Measurements from ENCODE around the gene KLKB1.
"Not testable (repeated sequence)": the region's sequence is repeated elsewhere in the genome, so short reads cannot be mapped to it uniquely, and the experiment has no call there.

The KLKB1 gene

DNA sequence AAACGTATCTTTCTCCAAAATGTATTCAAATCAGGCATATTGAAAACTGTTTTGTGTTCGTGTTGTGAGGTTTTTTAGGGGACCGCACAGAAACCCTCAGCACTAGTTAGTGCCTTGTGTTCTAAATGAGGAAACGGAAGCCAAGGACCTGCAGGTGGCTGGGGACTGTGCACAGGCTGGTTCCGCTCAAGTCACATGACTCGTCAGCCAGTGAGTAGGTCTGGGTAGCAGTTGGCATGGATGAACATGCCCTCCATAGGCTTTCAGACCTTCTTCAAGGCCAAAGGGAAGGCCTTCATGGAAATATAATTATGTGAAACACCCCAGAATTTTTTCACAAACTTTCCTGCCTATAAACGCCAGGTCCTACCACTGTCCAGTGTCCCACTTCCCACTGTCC lies 37.4 kb downstream of the KLKB1 start:
- no peak for DNase-seq (ENCODE audit: extremely low read depth in 1 of 2, low read depth in 1 of 2)

DNA sequence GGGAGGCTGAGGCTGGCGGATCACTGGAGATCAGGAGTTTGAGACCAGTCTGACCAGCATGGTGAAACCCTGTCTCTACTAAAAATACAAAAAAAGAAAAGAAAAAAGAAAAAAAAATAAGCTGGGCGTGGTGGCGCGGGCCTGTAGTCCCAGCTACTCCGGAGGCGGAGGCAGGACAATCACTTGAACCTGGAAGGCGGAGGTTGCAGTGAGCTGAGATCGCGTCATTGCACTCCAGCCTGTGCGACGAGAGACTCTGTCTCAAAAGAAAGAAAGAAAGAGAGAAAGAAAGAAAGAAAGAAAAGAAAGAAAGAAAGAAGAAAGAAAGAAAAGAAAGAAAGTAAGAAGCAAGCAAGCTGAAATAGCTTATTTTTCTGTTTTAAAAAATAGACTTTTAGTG lies 37.9 kb downstream of the KLKB1 start:
- DNase-seq (ENCODE audit: extremely low read depth in 1 of 2, low read depth in 1 of 2), result not testable (repeated sequence)

GRCh38 chr4:186265683-186266652 lies 38.7 kb downstream of the KLKB1 start, which contains the start of gene F11:
Gene F11 (plus strand): TSS chr4:186266189. CDS start chr4:186267137, 948 bp downstream.
- DNase-seq (ENCODE audit: extremely low read depth in 1 of 2, low read depth in 1 of 2), result no peak

DNA sequence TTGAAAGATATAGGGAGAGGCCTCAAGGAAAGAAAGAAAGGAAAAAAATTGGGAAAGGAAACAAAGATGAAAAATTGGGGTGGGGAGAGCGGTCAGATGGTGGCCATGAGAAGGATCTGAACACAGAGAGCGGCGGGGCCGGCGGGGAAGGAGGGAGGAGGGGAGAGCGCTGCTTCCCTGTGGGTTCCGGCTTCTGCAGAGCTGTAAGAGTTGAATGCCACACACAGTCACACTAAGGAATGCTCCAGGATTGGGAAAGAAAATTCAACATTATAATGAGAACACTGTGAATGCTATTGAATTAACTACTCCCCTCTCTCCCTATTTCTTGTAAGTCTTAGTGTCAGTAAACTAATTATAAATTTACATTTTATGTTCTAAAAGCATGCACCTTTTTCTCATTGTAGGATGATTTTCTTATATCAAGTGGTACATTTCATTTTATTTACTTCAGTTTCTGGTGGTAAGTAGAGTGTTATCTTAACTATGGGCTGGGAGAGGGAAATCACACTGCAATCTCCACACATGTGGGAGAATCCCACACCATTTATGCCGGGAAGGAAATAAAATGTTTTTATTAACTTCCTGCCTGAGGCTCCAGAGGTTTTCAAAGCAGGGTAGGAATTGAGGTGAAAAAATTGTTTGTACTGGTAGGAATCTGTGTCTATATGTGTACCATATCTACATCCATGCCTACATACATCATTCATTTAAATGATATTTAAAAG lies 39.6 kb downstream of the KLKB1 start:
- no peak for DNase-seq (ENCODE audit: extremely low read depth in 1 of 2, low read depth in 1 of 2)

DNA sequence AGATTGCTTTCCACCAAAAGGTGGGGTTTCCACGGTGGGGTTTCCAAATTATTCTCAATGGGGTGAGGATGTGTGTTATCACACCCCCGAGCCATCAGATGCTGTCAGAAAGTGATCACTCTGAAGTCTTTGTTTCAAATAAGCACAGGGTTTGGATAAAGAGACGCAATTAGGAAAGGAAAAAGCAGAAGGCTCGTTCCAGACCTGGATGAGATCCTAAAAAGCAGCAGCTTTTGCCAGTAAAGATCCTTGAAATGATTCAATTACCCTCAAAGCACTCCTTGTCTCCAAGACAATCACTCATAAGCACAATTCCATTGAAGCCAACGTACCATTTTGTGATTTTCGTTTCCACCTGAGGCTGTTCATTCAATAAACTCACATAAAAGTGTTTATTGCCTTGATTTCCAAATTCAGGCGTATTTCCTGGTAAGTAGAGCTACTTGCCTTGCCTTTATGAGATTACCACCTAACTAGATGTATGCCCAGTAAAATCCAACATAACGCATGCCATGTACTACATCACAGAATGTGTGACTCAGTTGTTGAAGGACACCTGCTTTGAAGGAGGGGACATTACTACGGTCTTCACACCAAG lies 43.9 kb downstream of the KLKB1 start:
- no peak for DNase-seq (ENCODE audit: extremely low read depth in 1 of 2, low read depth in 1 of 2)

- DNase-seq (ENCODE audit: extremely low read depth in 1 of 2, low read depth in 1 of 2), result no peak
Observed at GRCh38 chr4:186272699-186273391, 45.5 kb downstream of the KLKB1 start.

- DNase-seq (ENCODE audit: extremely low read depth in 1 of 2, low read depth in 1 of 2), result not testable (repeated sequence)
Observed at GRCh38 chr4:186273392-186273789, 46.1 kb downstream of the KLKB1 start.

GRCh38 chr4:186283311-186283710 lies 56.0 kb downstream of the KLKB1 start:
- no peak for DNase-seq (ENCODE audit: extremely low read depth in 1 of 2, low read depth in 1 of 2)

- no peak for DNase-seq (ENCODE audit: extremely low read depth in 1 of 2, low read depth in 1 of 2)
Observed at GRCh38 chr4:186285147-186285546, 57.8 kb downstream of the KLKB1 start.

DNA sequence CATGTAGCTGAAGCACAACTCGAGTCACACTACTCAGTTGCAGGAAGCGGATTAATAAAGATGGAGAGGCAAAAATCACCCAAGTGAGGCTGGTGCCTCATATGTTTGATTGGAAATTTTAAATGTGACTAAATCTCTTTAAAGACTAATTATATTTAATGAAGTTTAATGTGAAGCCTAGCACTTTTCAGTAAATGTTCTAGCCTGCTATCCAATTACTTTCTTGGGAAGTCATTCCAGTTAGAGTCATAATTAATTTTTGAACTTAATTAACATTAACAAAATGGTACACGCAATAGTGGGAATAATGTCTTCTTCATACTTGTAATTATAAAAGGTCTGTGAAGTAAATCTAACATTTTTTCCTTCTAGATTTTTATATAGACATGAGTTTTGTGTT lies 59.3 kb downstream of the KLKB1 start:
- no peak for DNase-seq (ENCODE audit: extremely low read depth in 1 of 2, low read depth in 1 of 2)

DNA sequence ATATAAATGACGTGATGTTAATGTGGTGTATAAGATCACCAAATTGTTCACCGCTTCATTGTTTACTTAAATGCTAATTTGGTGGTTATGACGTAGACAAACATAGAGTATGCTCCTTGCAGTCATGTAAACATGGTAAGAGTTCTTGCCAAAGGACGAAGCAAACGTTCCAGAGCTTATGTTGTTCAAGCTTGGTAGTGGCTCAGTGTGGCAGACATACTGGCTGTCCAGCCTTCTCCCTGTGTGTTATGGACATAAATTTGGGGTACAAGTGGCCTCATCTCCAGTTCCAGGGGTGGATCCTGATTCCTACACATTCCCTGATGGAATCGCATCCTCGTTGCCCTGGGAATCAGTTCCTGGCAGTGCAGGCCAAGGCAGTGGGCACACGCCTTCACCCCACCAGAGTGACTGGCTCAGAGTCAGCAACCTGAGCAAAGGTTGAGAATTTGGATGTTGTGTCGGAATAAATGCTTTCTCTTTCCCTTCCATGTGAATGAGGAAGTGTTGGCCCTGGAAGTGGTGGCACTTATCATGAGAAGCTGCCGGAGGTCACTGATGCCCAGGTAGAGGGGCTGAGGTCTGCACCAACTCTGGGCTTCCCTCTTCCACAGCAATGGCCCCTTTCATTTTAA lies 64.1 kb downstream of the KLKB1 start:
- DNase-seq (ENCODE audit: extremely low read depth in 1 of 2, low read depth in 1 of 2), result no peak

- DNase-seq (ENCODE audit: extremely low read depth in 1 of 2, low read depth in 1 of 2), result no peak
Observed at GRCh38 chr4:186294160-186294559, 66.9 kb downstream of the KLKB1 start.

- no peak for DNase-seq (ENCODE audit: extremely low read depth in 1 of 2, low read depth in 1 of 2)
Observed at GRCh38 chr4:186296481-186296880, 69.2 kb downstream of the KLKB1 start.

- no peak for DNase-seq (ENCODE audit: extremely low read depth in 1 of 2, low read depth in 1 of 2)
Observed at GRCh38 chr4:186297013-186297645, 69.8 kb downstream of the KLKB1 start.

GRCh38 chr4:186298031-186298647 lies 70.8 kb downstream of the KLKB1 start:
- no peak for DNase-seq (ENCODE audit: extremely low read depth in 1 of 2, low read depth in 1 of 2)

DNA sequence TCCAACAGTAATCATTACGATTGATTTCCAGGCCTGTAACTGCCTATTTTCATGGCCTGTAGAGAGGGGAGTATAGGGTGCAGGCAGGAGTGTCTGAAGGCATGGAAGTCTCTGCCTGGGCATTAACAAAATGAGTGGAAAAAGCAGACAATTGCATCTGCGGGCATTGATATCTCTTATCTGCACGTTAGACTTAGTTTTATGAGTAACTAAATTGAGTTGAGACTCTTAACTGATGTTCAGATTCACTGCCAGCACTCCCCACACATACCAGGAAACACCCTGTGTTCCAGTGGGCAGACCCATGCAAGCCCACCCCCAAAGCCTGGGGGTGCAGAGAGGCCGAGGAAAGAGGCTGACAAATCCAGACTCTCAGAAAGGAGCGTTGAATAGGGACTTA lies 72.0 kb downstream of the KLKB1 start:
- DNase-seq (ENCODE audit: extremely low read depth in 1 of 2, low read depth in 1 of 2), result no peak

DNA sequence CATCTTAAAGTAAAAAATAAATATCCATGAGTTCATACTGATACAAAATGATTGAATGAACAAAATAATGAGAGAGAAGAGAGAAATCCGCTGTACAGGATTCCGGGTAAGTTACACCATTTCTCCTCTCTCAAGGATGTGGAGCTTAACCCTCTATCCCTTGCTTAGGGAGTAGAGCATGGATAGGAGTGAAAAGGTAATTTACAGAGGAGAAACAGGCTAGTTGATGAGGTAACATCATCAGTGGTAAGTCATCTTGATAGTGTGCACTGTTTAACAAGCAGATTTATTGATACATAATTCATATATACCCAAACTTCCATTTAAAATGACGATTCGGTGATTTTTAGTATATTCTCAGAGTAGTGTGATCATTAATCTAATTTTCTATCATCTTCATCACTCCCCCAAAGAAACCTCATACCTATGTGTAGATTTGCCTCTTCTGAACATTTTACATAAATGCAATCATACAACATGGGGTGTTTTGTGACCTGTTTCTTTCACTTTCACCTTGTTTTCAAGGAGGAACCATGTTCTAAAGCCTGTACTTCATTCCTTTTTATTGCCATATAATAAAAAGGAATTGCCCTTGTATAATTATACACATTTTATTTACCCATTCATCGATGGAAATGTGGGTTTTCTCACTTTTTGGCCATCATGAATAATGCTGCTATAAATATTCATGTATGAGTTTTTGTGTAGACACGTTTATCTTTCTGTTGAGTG lies 73.5 kb downstream of the KLKB1 start:
- DNase-seq (ENCODE audit: extremely low read depth in 1 of 2, low read depth in 1 of 2), result no peak

GRCh38 chr4:186304216-186304615 lies 76.9 kb downstream of the KLKB1 start:
- DNase-seq (ENCODE audit: extremely low read depth in 1 of 2, low read depth in 1 of 2), result no peak
